Rectal smooth muscle tissue (tissue), 1 donor: ENCODE data around the gene TRABD2B.

Experiments
- H3K27ac ChIP-seq: one replicate; pipeline ENCODE4 v1.7.0; 2013; ENCODE audit warnings: low read depth, low read length, inconsistent platforms
- H3K27me3 ChIP-seq: one replicate; pipeline ENCODE4 v1.7.0; 2013; ENCODE audit warnings: low read length; ENCODE audit not compliant: control insufficient read depth, insufficient read depth
- H3K36me3 ChIP-seq: one replicate; pipeline ENCODE4 v1.7.0; 2013; ENCODE audit warnings: low read length; ENCODE audit not compliant: control insufficient read depth, insufficient read depth
- H3K4me1 ChIP-seq: one replicate; pipeline ENCODE4 v1.7.0; 2013; ENCODE audit warnings: low read length; ENCODE audit not compliant: control insufficient read depth, insufficient read depth
- H3K4me3 ChIP-seq: one replicate; pipeline ENCODE4 v1.7.0; 2013; ENCODE audit warnings: low read length
- H3K9ac ChIP-seq: one replicate; pipeline ENCODE4 v1.7.0; 2013; ENCODE audit warnings: low read length

Gene TRABD2B

DNA sequence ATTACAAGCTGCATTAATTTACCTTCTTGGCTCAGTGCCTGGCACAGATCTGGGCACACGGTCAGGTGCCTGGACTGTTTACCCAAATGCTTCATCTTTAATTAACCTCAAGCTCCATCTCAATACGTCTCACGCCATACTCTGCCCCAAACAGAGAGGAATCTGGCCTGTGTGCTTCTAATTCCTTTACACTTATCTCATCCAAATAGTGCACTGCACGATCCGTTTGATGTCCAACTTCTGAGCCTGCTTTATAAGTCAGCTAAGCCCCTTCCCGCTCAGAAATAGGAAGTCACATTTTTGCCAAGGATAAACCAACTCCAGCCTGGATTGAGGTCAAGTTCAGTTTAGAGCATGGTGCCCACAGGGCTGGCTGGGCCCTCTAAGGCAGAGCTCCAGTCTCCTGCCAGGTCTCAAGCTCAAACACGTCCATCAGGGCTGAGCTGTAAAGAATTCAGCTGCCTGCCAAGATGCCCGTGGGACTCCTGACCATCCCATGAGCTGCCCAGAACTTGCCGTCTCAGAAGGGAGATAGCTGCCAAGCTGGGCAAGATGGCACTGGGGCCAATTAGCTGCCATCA lies 233.5 kb downstream of the TRABD2B start:
- no peak overlapping the region for H3K9ac ChIP-seq
- no peaks in the 10 kb centered on the region for H3K4me1 ChIP-seq
- no peaks in the 10 kb centered on the region for H3K27me3 ChIP-seq
- H3K36me3 ChIP-seq: no peaks in the 10 kb centered on the region
- H3K27ac ChIP-seq: no peak overlapping the region
- no peak overlapping the region for H3K4me3 ChIP-seq

DNA sequence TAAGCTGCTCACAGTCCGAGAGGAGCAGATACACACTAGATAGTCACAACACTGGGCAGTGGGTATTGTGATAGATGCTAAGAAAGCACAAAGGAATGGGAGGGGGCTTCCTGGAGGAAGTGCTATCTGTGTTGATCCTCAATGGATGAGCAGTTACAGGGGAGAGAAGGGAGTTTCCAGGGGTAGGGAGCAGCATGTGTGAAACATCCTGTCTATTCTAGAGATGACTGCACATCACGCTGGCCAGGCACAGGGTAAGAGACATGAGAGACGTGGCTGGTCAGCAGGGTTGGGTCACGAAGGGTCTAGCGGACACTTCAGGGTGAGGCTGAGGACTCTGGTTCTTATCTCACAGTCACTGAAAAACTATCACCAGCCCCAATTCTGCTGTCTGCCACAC lies 235.2 kb downstream of the TRABD2B start:
- H3K27me3 ChIP-seq: no peaks in the 10 kb centered on the region
- H3K36me3 ChIP-seq: no peaks in the 10 kb centered on the region
- H3K4me3 ChIP-seq: no peak overlapping the region
- H3K27ac ChIP-seq: no peak overlapping the region
- no peak overlapping the region for H3K9ac ChIP-seq
- H3K4me1 ChIP-seq: no peaks in the 10 kb centered on the region

DNA sequence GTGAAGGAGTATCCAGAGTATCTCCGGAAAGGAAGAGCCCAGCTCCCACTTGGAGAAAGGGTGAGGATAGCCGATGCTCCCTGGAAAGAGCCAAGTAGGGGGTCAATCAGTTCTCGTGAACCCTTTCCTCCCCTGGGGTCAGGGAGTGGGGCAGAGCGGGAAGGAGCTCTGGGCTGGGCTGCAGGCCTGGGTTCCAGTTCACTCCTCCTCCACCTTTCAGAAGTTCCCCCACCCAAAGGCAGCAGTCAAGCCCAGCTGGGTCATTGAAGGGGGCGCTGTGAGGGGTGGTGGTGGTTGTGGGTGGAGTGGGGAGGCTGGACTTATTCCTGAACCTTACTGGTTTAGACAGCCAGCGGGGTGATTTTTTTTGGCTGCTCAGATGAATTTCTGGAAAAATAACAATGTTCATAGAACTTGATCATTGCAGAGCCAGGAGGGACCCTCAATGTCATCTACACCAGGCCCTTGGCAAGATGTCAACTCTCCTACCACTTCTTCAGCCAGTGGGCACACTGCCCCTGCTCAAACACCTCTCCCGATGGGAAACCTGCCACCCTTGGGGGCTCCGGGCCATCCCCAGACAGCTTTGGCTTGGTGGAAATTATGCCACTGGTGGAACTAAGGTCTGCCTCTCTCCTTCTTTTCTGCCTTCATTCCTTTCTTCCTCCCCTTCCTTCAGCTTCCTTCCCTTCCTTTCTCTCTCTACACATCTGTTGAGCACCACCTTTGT lies 235.8 kb downstream of the TRABD2B start:
- H3K27ac ChIP-seq: no peak overlapping the region
- no peak overlapping the region for H3K9ac ChIP-seq
- H3K27me3 ChIP-seq: no peaks in the 10 kb centered on the region
- no peak overlapping the region for H3K4me3 ChIP-seq
- no peaks in the 10 kb centered on the region for H3K4me1 ChIP-seq
- H3K36me3 ChIP-seq: no peaks in the 10 kb centered on the region

DNA sequence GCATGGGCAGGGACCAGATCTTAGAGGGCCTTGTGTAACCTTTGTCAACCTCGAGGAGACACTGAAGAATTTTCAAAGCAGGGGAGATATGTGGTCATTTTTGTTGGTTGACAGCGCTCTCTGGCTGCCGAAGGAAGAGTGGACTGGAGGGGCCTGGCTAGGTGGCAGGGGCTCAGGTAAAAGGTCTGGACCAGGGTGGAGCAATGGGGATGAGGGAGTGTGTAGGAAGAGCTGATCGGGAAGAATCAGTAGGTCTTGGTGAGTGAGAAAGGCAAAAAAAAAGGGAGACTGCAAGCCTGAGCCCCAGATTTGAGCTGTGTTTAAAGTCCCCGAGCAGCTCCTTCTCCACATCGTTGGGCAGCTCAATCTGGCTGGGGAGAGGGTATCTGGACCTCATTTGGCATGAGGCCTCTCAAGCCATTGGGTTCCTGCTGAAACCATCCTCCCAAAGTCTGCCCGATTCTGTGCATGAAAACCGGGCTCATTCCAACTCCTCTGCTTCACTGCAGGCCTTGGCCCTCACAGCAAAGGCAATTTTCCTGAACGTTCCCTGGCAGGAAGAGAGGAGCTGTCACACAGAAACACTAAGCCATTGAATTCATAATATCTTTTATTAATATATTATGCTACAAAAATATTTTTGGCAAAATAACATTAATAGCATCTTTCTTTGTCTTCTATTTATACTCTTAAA lies 237.1 kb downstream of the TRABD2B start:
- Histone ChIP-seq H3K4me1 (no peaks in the 10 kb centered on the region), H3K36me3 (no peaks in the 10 kb centered on the region), H3K4me3 (no peak overlapping the region), H3K9ac (no peak overlapping the region), H3K27me3 (no peaks in the 10 kb centered on the region), H3K27ac (no peak overlapping the region)

DNA sequence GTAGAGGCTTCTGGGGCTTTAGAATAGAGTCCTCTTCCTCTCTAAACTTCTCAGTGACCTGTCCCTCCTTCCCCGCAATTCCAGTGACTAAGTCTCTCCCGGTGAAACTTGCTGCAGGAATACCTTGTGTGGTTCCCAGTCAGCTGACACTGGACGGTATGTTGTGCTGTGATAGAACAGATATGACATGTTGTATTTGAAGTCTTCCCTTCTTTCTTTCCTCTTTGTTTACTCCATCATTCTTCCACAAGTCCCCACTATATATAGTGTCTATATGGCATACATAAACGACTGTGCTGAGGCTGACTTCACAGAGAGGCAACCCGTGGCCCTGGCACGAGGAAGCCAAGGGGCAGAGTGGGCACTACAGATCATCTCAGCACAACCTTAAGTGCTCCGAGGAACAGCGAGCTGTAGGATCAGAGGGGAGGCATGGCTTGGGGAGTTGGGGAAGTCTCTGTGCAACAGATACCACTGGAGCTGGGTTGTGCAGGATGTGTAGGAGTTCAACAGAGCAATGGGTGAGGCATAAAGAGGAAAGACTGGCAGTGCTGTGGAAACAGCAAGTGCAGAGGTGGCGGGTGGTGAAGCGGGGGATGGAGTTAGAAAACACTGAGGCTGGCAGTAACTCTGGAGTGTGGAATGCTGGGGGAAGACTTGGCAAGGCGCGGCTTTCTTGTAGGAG lies 237.8 kb downstream of the TRABD2B start:
- Histone ChIP-seq H3K27ac (no peak overlapping the region), H3K4me1 (no peaks in the 10 kb centered on the region), H3K4me3 (no peak overlapping the region), H3K36me3 (no peaks in the 10 kb centered on the region), H3K27me3 (no peaks in the 10 kb centered on the region), H3K9ac (no peak overlapping the region)

DNA sequence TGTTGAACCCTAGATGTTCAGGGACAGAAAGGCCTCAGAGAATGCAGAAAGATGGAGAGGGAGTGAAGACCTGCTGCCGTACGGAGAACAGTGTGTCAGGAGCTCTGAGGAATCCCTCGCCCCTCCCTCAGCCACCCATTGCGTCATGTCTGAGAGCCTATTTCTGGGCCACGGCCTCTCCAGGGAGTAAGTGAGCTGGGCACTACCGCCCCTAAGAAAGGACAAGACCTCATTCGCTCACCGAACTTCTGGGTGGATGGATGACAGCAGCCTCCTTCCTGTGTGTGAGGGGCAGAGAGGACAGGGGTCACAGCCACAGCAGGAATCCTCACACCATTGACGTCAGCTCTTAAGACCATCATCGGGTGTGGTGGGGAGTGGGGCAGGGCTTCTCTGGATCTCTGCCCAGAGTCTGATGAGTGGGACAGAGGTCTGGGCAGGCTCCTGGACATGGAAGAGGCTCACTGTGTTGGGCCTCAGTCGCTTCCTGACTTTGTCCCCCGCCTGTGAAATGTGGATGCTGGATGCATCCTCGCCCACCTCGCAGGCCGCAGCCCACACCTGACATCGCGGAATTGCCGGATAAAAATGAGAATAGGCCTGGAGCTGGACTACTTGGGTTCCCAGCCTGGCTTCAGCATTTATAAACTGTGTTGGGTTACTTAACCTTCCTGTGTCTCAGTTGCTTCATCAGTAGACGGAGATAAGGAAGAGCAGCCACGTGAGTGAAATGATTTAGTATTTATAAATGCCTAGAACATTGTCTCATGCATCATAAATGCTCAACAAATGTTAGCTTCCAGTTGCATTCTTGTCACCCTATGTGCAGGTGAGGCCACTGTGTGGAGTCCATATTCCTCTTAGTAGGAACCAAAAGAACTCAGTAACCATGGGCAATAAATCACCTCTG lies 238.6 kb downstream of the TRABD2B start:
- Histone ChIP-seq H3K27ac (no peak overlapping the region), H3K9ac (no peak overlapping the region), H3K4me1 (no peaks in the 10 kb centered on the region), H3K36me3 (no peaks in the 10 kb centered on the region), H3K4me3 (no peak overlapping the region), H3K27me3 (no peaks in the 10 kb centered on the region)

DNA sequence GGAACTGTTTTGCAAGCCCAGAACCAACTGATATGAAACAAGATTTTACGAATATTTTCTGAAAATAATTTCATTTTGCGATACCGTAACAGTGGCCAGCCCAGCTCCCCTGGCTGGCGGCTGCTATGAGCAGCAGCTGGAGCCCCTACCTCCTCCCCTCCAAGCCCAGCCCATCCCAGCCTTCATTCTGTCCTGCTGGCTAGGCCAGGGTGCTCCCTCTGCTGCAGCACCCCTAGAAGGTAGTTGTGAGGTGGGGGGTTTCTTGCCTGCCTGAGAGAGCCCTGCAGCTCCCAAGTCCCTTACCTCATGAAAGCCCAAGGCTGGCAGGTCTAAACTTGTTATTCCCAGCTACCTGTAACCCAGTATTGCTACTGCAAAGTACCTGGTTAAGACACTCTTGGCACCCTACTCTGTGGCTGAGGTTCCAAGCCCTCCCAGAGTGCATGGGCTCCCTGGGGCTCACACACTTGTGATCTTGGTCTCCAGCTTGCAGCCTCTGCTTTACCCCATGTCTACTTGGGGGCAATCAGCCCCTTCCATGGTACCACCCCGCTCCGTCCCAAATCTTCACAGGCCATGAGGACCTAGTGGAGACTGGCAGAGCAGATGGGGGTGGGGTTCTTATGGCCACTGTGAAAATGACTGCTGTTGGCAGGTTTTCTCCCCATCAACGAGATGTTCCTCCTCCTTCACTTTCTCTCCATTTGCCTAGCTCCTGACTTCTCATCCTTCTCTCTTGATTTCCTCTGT lies 239.8 kb downstream of the TRABD2B start:
- H3K4me1 ChIP-seq: no peaks in the 10 kb centered on the region
- H3K4me3 ChIP-seq: no peak overlapping the region
- H3K27me3 ChIP-seq: no peaks in the 10 kb centered on the region
- H3K27ac ChIP-seq: no peak overlapping the region
- H3K9ac ChIP-seq: no peak overlapping the region
- no peaks in the 10 kb centered on the region for H3K36me3 ChIP-seq

DNA sequence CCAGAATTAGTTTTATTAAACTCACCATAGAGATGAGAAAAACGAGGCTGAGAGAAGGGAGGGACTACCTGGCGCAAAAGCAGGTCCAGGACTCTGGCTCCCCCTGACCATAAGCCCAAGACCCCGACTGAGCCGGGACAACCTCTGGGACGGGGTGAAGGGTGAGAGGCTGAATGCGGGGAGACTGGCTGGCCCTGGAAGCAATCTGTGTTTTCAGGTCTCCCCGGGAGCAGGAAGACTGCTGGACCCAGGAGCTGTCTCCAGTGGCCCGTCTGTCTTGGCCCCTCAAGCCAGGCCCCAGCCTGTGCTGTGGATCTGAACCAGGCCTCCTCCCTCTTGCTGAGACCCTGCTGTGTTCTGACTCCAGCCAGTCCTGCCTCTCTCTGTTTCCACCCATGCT lies 240.8 kb downstream of the TRABD2B start:
- H3K27me3 ChIP-seq: no peaks in the 10 kb centered on the region
- no peak overlapping the region for H3K4me3 ChIP-seq
- no peaks in the 10 kb centered on the region for H3K36me3 ChIP-seq
- no peak overlapping the region for H3K27ac ChIP-seq
- H3K9ac ChIP-seq: no peak overlapping the region
- no peaks in the 10 kb centered on the region for H3K4me1 ChIP-seq

DNA sequence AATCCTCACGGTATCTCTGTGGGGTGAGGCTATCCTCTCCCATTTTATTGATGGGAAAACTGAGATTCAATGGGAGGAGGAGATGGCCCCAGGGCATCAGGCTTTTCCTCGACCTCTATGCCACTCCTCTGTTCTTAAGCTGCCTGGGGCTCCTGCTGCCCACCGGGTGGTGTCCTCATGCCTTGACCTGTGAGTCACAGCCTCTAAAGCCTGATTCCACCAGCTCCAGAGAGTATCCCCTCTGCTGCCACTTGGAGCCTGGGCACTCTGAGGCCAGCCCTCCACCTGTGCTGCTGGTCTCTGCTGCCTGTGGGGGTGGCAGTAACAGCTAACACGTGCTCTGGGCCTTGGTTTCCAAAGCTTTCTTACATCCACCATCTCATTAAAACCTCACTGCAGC lies 241.2 kb downstream of the TRABD2B start:
- no peak overlapping the region for H3K9ac ChIP-seq
- H3K27me3 ChIP-seq: no peaks in the 10 kb centered on the region
- no peaks in the 10 kb centered on the region for H3K4me1 ChIP-seq
- H3K27ac ChIP-seq: no peak overlapping the region
- H3K36me3 ChIP-seq: no peaks in the 10 kb centered on the region
- H3K4me3 ChIP-seq: no peak overlapping the region

DNA sequence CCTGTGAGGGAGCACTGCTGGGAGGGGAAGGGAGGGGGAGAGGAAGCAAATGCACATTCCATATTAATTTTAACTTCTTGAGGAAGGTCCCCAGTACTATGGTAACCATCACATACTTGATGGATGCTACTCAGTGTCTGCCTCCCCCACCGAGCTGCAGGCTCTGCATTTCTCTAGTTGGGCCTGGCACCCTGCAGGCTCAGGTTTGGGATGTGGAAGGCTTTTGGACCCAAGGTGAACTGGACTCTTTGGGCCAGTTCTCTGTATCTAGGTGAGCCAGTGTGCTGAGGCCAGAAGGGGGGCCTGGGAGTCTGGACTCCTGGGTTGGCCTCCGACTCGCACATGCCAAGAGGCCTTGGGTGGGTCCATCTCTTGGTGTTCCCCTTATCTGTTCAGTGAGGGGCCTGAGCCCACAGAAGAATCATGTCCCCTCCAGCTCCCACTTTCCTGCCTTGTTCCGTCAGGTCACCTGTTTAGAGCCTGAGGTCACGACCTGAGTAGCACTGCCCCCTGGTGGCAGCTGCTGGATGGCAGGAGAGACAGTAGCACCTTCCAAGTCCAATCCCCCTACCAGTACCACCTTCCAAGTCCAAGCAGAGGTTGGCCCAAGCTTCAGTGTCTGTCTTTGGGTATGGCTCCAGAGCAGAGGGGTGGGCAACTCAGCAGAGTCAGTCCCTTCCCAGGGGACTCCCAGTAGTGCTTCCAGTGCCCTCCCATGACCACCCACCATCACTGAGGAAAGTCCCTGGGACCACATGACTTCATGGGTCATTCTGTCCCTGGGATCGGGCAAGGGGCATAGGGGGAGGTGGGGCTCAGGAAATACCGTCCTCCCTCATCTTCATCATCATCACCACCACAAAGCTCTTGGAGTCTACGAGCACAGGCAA lies 241.8 kb downstream of the TRABD2B start:
- Histone ChIP-seq H3K27me3 (no peaks in the 10 kb centered on the region), H3K27ac (no peak overlapping the region), H3K9ac (no peak overlapping the region), H3K4me1 (no peaks in the 10 kb centered on the region), H3K36me3 (no peaks in the 10 kb centered on the region), H3K4me3 (no peak overlapping the region)

DNA sequence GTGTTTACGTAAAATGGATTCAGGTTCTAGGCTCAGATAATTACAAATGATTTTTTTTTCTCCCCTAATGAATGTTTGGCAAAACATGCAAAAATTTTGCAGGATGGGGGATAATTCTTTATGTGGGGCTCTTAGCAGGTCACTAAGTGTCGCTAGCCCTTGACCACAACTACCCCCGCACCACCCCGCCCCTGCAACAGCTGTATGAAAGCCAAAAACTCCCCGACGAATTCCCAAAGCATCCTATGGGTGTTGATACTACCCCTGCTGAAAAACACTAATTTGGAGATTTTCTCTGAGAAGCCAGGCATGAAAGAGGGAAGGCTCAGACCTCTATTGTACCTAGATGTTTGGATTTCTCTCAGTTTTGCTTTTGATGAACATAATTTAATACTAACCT lies 243.0 kb downstream of the TRABD2B start:
- Histone ChIP-seq H3K27me3 (no peaks in the 10 kb centered on the region), H3K36me3 (no peaks in the 10 kb centered on the region), H3K9ac (no peak overlapping the region), H3K4me3 (no peak overlapping the region), H3K4me1 (no peaks in the 10 kb centered on the region), H3K27ac (no peak overlapping the region)
